NCI-H748 (cell line): ENCODE measurements around the gene NRCAM.

Source experiments
- DNase-seq: peaks from one replicate; lab custom pipeline; 2025; ENCODE audit not compliant: unreplicated experiment; lab: John Stamatoyannopoulos, UW

NRCAM gene

GRCh38 chr7:108314551-108314950 lies 141.7 kb downstream of the NRCAM start:
- DNase-seq: no peak

GRCh38 chr7:108314049-108314448 lies 142.2 kb downstream of the NRCAM start:
- DNase-seq: no peak

GRCh38 chr7:108313086-108313485 lies 143.2 kb downstream of the NRCAM start:
- DNase-seq: no peak

- DNase-seq: no peak
Observed at GRCh38 chr7:108311446-108312168, 144.6 kb downstream of the NRCAM start.

- no peak for DNase-seq
Observed at GRCh38 chr7:108310351-108310750, 145.9 kb downstream of the NRCAM start.

GRCh38 chr7:108308903-108309302 lies 147.3 kb downstream of the NRCAM start:
- DNase-seq: no peak

- DNase-seq: no peak
Observed at GRCh38 chr7:108308276-108308675, 148.0 kb downstream of the NRCAM start.

- DNase-seq: no peak
Observed at GRCh38 chr7:108307595-108307994, 148.6 kb downstream of the NRCAM start.

- no peak for DNase-seq
Observed at GRCh38 chr7:108307194-108307593, 149.0 kb downstream of the NRCAM start.

- no peak for DNase-seq
Observed at GRCh38 chr7:108303332-108303731, 152.9 kb downstream of the NRCAM start.

GRCh38 chr7:108301387-108301786 lies 154.8 kb downstream of the NRCAM start:
- DNase-seq: no peak

GRCh38 chr7:108299251-108299973 lies 156.8 kb downstream of the NRCAM start:
- DNase-seq: no peak

GRCh38 chr7:108296911-108297310 lies 159.3 kb downstream of the NRCAM start:
- no peak for DNase-seq

- peak; percentile 40 for DNase-seq
Observed at GRCh38 chr7:108294595-108294994, 161.6 kb downstream of the NRCAM start.

- DNase-seq: peak; percentile 21
Observed at GRCh38 chr7:108293149-108293612, 163.1 kb downstream of the NRCAM start.

GRCh38 chr7:108292541-108292940 lies 163.7 kb downstream of the NRCAM start:
- DNase-seq: no peak

GRCh38 chr7:108291791-108292440 lies 164.3 kb downstream of the NRCAM start:
- DNase-seq: no peak

GRCh38 chr7:108291152-108291508 lies 165.1 kb downstream of the NRCAM start:
- DNase-seq: no peak

- peak; percentile 75 for DNase-seq
Observed at GRCh38 chr7:108290459-108291151, 165.6 kb downstream of the NRCAM start.

GRCh38 chr7:108289852-108290251 lies 166.4 kb downstream of the NRCAM start:
- DNase-seq: no peak

- DNase-seq: no peak
Observed at GRCh38 chr7:108287857-108288256, 168.4 kb downstream of the NRCAM start.
